GM12878 (cell line): ENCODE results near the gene DDX5. TPM values are rescaled to one million over a fixed set of nuclear protein-coding genes. Genes with fewer than 3 reads are reported as not detected.

Experiments used
- ATAC-seq: fragments of 200-7000 bp; cut with Tn5 transposase; 3 replicates; pipeline ENCODE4 v1.9.1; 2020; ENCODE audit warnings: mild to moderate bottlenecking, moderate library complexity
- BruUV-seq: library from RNA; stranded (reverse); fragments of 400-500 nt; replicated peaks from 2 replicates; lab custom pipeline; 2021; lab: Mats Ljungman, UMichigan
- CTCF ChIA-PET: fragments of 300-600 bp; sonication (Branson Sonifier 250); formaldehyde crosslinking; extraction: SDS; loops from one replicate; lab custom pipeline; 2021; ENCODE audit warnings: inconsistent platforms; lab: Yijun Ruan, JAX
- POLR2A ChIA-PET: fragments of 350-600 bp; formaldehyde crosslinking; extraction: SDS; loops from one replicate; lab custom pipeline; 2021; ENCODE audit warnings: inconsistent platforms; lab: Charles Lee
- RAD21 ChIA-PET: fragments of 300-600 bp; sonication (Branson Sonifier 250); formaldehyde crosslinking; loops from one replicate; lab custom pipeline; 2023; ENCODE audit warnings: antibody characterized with exemption; ENCODE audit not compliant: unreplicated experiment; lab: Charles Lee
- SMC1A ChIA-PET: fragments of 300-600 bp; sonication (Branson Sonifier 250); formaldehyde crosslinking; loops from one replicate; lab custom pipeline; 2023; ENCODE audit not compliant: unreplicated experiment, uncharacterized antibody; lab: Charles Lee
- DNase-seq: peaks from one replicate; pipeline ENCODE4 v3.0.0-alpha.2; 2011; ENCODE audit warnings: low read depth, low spot score
- FAIRE-seq: peaks from 3 replicates; lab custom pipeline; 2011; peaks lifted over from hg19 to GRCh38; lab: Jason Lieb, UNC
- H2AFZ ChIP-seq: 2 replicates; pipeline ENCODE4 v1.6.0; 2011; ENCODE audit warnings: low read depth, low read length, control low read depth; ENCODE audit not compliant: control insufficient read depth
- H3K27ac ChIP-seq: 2 replicates; pipeline ENCODE4 v1.5.1; 2011; ENCODE audit warnings: control low read depth; ENCODE audit not compliant: control insufficient read depth, insufficient read depth
- H3K27me3 ChIP-seq, 2 experiments: replicated peaks in 1 of 2; 2 replicates each; pipeline versions ENCODE4 v1.6.0 to v1.6.1; 2011; ENCODE audit warnings: low read length in 1 of 2; ENCODE audit not compliant: control insufficient read depth in 2 of 2, insufficient read depth in 2 of 2
- H3K36me3 ChIP-seq, 2 experiments: 2 replicates each; pipeline ENCODE4 v1.5.1; 2011; ENCODE audit warnings: low read length in 1 of 2; ENCODE audit not compliant: control insufficient read depth in 2 of 2, insufficient read depth in 2 of 2
- H3K4me1 ChIP-seq: 2 replicates; pipeline ENCODE4 v1.6.1; 2011; ENCODE audit warnings: mild to moderate bottlenecking, low read length, moderate library complexity, mixed read lengths; ENCODE audit not compliant: control insufficient read depth, insufficient read depth
- H3K4me2 ChIP-seq: 2 replicates; pipeline ENCODE4 v1.6.0; 2011; ENCODE audit warnings: control low read depth; ENCODE audit not compliant: control insufficient read depth, insufficient read depth
- H3K4me3 ChIP-seq: fragments of 200-600 bp; sonication (generic); 2 replicates; pipeline ENCODE4 v1.5.1; 2016
- H3K79me2 ChIP-seq: 2 replicates; pipeline ENCODE4 v1.6.0; 2011; ENCODE audit warnings: low read length; ENCODE audit not compliant: control insufficient read depth, insufficient read depth
- H3K9ac ChIP-seq: 2 replicates; pipeline ENCODE4 v1.8.0; 2011; ENCODE audit warnings: low read length, control low read depth, mixed read lengths; ENCODE audit not compliant: control insufficient read depth, insufficient read depth
- H3K9me3 ChIP-seq: replicated peaks from 3 replicates; pipeline ENCODE4 v1.5.1; 2011; ENCODE audit warnings: mild to moderate bottlenecking, low read length; ENCODE audit not compliant: control insufficient read depth, insufficient read depth
- H4K20me1 ChIP-seq: 2 replicates; pipeline ENCODE4 v1.6.0; 2011; ENCODE audit not compliant: control insufficient read depth, insufficient read depth
- BCL11A ChIP-seq: IDR thresholded peaks from 2 replicates; pipeline ENCODE4 v1.6.1; 2011; ENCODE audit warnings: low read depth, low read length
- CBFB ChIP-seq: IDR thresholded peaks from 2 replicates; pipeline ENCODE4 v1.6.1; 2016; ENCODE audit warnings: antibody characterized with exemption, low read depth
- FOS ChIP-seq: IDR thresholded peaks from 3 replicates; pipeline ENCODE4 v1.6.1; 2011; ENCODE audit warnings: borderline replicate concordance; ENCODE audit not compliant: insufficient read length; ENCODE audit errors: extremely low read depth
- IKZF1 ChIP-seq: fragments of 450-650 bp; conservative IDR thresholded peaks from 2 replicates; pipeline ENCODE4 v1.6.1; 2017; ENCODE audit warnings: antibody characterized with exemption, mild to moderate bottlenecking
- MEF2B ChIP-seq: fragments of 450-650 bp; IDR thresholded peaks from 2 replicates; pipeline ENCODE4 v1.6.1; 2018; ENCODE audit warnings: mild to moderate bottlenecking, moderate library complexity; ENCODE audit not compliant: partially characterized antibody, poor library complexity, severe bottlenecking
- MYB ChIP-seq: fragments of 150-350 bp; IDR thresholded peaks from 2 replicates; pipeline ENCODE4 v1.6.1; 2014; ENCODE audit warnings: mild to moderate bottlenecking, low read depth, low read length, borderline replicate concordance
- NBN ChIP-seq: fragments of 450-650 bp; IDR thresholded peaks from 2 replicates; pipeline ENCODE4 v1.6.1; 2016
- NFXL1 ChIP-seq: fragments of 450-650 bp; IDR thresholded peaks from 2 replicates; pipeline ENCODE4 v1.6.1; 2017; ENCODE audit warnings: antibody characterized with exemption, mild to moderate bottlenecking, borderline replicate concordance
- PKNOX1 ChIP-seq: fragments of 450-650 bp; IDR thresholded peaks from 2 replicates; pipeline ENCODE4 v1.6.1; 2016; ENCODE audit warnings: mild to moderate bottlenecking
- PML ChIP-seq: IDR thresholded peaks from 2 replicates; pipeline ENCODE4 v1.6.1; 2012; ENCODE audit warnings: low read length, inconsistent platforms
- RBBP5 ChIP-seq: fragments of 200-600 bp; sonication (generic); conservative IDR thresholded peaks from 2 replicates; pipeline ENCODE4 v1.6.1; 2016
- RUNX3 ChIP-seq: IDR thresholded peaks from 2 replicates; pipeline ENCODE4 v1.6.1; 2012; ENCODE audit warnings: low read length, inconsistent platforms
- SPI1 ChIP-seq: IDR thresholded peaks from 2 replicates; pipeline ENCODE4 v1.6.1; 2011; ENCODE audit warnings: low read depth, mild to moderate bottlenecking, low read length, moderate library complexity, borderline replicate concordance; ENCODE audit not compliant: insufficient read depth
- SREBF1 ChIP-seq: IDR thresholded peaks from 2 replicates; pipeline ENCODE4 v1.6.1; 2012; ENCODE audit warnings: mild to moderate bottlenecking, low read length
- YY1 ChIP-seq: IDR thresholded peaks from 2 replicates; pipeline ENCODE4 v1.6.1; 2011; ENCODE audit warnings: low read depth, mild to moderate bottlenecking, low read length
- ZBTB33 ChIP-seq: fragments of 450-650 bp; IDR thresholded peaks from 2 replicates; pipeline ENCODE4 v1.6.1; 2017; ENCODE audit warnings: mild to moderate bottlenecking
- WGBS: methylation state at CpG from one replicate; pipeline ENCODE4 v1.1.6; 2016; ENCODE audit warnings: low lambda C conversion rate; ENCODE audit not compliant: insufficient replicate concordance, insufficient coverage; ENCODE audit errors: missing lambda C conversion rate; 5-methylcytosine and 5-hydroxymethylcytosine counted together
- in situ Hi-C: fragments of 300-500 bp; cut with MboI; formaldehyde crosslinking; loops from 9 replicates; pipeline ENCODE4 v1.14.3; 2018; ENCODE audit warnings: mixed read lengths
- intact Hi-C: fragments of 100-400 bp; cut with micrococcal nuclease; formaldehyde crosslinking; loops from one replicate; pipeline ENCODE4 v1.14.2; 2022; ENCODE audit not compliant: unreplicated experiment
- polyA plus RNA-seq, 11 experiments: library from polyadenylated mRNA; depleted of rRNA in 4 of 11; unstranded in 6 of 11; stranded (reverse) in 5 of 11; fragments of >200 nt; fragmentation: Nextera tagmentation in 4 of 11; fragmentation: Illumina TruSeq in 1 of 11; extraction: Ambion mirVana in 4 of 11; extraction: Trizol in 1 of 11; gene quantifications; 1 replicate in 1 of 11; 2 replicates in 10 of 11; pipeline versions ENCODE4 v1.2.1 to v1.2.3, GENCODE V29; 2011 to 2016; ENCODE audit warnings: inconsistent platforms in 2 of 11, missing spikeins in 2 of 11, low read depth in 1 of 11
- total RNA-seq, 4 experiments: library from RNA; depleted of rRNA in 3 of 4; stranded (reverse); fragments of >200 nt in 3 of 4; fragmentation: Illumina TruSeq in 1 of 4; extraction: Trizol in 1 of 4; gene quantifications; 2 replicates each; pipeline versions ENCODE4 v1.2.1 to v1.2.3, GENCODE V29; 2013 to 2021

DDX5 gene
- total and polyA plus RNA-seq, 10 of the 15 experiments (the other 5 are each of a cell fraction or from before 2014, with no cell fraction given), result 257 to 1,423 (median 719) TPM

GRCh38 chr17:64536913-64537312 lies 30.8 kb upstream of the DDX5 start:
- peaks cover 10 to 32% of the 10 kb centered on the region in 2 experiments for H3K36me3 ChIP-seq
- ChIA-PET RAD21 (no interaction called here), POLR2A (no interaction called here), SMC1A (no interaction called here), CTCF (interaction anchor here (1.3 to 2.8 kb wide), 2 partner anchors 29 to 111 kb away, joined by 3 to 15 read pairs; no protein-coding TSS in a partner anchor)
- H3K4me2 ChIP-seq, result no peak overlapping the region
- ATAC-seq (no peak), DNase-seq (no peak), FAIRE-seq (no peak)
- 98% methylated on average over 2 of the region's 2 CpGs for WGBS
- no peaks in the 10 kb centered on the region for H3K4me1 ChIP-seq
- BruUV-seq, result no TSS peak
- H2AFZ ChIP-seq, result no peak overlapping the region
- intact Hi-C loops (no loop called here), in situ Hi-C loops (no loop called here)
- H3K79me2 ChIP-seq, result no peaks in the 10 kb centered on the region
- TF ChIP-seq IKZF1 (no peak), RUNX3 (no peak), CBFB (no peak), PML (no peak), ZBTB33 (no peak), RBBP5 (no peak), SPI1 (no peak), PKNOX1 (no peak), FOS (no peak), MYB (no peak), YY1 (no peak), SREBF1 (no peak), NBN (no peak), NFXL1 (no peak), MEF2B (no peak), BCL11A (no peak)
- no peaks in the 10 kb centered on the region for H4K20me1 ChIP-seq
- no peak overlapping the region for H3K9ac ChIP-seq
- H3K4me3 ChIP-seq, result no peak overlapping the region
- no peaks in the 10 kb centered on the region for H3K9me3 ChIP-seq
- H3K27me3 ChIP-seq, result no peaks in the 10 kb centered on the region
- no peak overlapping the region for H3K27ac ChIP-seq
